ENCODE results near the gene PXDN. TPM values are rescaled to one million over a fixed set of nuclear protein-coding genes. Genes with fewer than 3 reads are reported as not detected.

Gene PXDN
- total RNA-seq, 4 donors from 2014 or later = 101 to 169 (median 134) TPM

DNA sequence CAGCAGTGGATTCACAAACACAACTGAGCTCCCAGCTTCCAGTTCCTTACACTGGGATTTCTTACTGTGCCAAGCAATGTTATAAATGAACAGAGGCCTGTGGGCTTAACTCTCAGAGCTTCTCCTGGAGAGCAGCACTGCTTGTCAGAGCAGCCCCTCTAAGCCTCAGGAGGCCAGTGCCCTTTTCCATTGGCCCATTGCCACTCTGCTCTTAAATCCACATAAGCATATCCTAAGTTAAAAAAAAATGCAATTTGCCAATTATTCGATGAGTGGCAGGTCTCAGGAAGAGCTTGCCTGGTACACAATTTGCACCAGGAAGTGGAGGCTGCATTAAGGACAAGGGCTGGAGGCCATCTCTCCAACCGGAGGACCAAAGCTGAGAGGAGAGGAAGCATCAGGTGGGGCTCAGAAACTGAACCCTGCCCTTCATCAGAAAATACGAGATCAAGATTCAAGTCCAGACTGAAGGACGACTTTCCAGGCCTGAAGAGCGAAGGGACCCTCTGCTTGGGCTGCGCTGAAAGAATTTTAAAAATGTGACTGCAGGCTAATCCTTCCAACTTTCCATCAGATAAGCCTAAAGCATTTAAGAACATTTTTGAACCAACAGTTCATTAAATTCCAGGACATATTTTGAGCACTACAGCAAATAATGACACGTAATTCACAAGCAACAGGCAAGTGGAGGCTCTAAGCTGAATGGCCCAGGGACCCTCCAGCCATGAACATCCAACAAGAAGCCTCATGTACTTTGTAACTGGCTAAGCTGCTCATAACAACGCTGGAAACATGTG, 28.4 kb upstream of the PXDN start:
- TF ChIP-seq, protein P1, sequence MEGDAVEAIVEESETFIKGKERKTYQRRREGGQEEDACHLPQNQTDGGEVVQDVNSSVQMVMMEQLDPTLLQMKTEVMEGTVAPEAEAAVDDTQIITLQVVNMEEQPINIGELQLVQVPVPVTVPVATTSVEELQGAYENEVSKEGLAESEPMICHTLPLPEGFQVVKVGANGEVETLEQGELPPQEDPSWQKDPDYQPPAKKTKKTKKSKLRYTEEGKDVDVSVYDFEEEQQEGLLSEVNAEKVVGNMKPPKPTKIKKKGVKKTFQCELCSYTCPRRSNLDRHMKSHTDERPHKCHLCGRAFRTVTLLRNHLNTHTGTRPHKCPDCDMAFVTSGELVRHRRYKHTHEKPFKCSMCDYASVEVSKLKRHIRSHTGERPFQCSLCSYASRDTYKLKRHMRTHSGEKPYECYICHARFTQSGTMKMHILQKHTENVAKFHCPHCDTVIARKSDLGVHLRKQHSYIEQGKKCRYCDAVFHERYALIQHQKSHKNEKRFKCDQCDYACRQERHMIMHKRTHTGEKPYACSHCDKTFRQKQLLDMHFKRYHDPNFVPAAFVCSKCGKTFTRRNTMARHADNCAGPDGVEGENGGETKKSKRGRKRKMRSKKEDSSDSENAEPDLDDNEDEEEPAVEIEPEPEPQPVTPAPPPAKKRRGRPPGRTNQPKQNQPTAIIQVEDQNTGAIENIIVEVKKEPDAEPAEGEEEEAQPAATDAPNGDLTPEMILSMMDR (IDR thresholded peaks at IDR 0.05; ENCODE audit: low read depth) = no peak

DNA sequence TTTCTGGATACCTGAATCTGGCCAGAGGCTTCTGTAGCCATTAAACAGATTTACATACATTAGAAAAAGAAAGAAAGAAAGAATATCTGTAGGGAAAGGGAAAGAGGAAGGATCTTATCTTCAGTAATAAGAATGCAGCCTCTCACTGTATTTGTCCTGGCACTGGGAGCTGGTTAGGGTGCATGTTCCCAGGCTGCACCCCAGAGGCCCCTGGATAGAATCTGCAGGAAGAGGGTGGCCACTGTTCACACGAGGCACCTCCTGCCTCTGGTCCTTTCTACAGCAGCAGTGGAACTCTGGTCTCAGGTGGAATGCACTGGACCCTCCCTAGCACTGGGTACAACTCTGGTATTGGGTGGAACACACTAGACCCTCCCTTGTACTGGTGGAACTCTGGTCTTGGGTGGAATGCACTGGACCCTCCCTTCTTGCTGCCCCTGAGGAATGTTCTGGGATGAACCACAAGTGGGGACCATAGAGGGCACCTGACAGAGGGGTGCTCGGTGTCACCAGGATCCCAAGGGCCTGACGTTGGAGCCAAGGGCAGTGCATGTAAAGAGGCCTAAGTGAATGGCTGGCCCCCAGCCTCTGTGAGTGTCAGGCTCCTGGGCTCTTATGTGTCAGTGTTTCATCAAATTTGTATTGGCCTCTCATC, 27.4 kb upstream of the PXDN start:
- TF ChIP-seq, protein P1 (IDR thresholded peaks at IDR 0.05; ENCODE audit: low read depth) = no peak

DNA sequence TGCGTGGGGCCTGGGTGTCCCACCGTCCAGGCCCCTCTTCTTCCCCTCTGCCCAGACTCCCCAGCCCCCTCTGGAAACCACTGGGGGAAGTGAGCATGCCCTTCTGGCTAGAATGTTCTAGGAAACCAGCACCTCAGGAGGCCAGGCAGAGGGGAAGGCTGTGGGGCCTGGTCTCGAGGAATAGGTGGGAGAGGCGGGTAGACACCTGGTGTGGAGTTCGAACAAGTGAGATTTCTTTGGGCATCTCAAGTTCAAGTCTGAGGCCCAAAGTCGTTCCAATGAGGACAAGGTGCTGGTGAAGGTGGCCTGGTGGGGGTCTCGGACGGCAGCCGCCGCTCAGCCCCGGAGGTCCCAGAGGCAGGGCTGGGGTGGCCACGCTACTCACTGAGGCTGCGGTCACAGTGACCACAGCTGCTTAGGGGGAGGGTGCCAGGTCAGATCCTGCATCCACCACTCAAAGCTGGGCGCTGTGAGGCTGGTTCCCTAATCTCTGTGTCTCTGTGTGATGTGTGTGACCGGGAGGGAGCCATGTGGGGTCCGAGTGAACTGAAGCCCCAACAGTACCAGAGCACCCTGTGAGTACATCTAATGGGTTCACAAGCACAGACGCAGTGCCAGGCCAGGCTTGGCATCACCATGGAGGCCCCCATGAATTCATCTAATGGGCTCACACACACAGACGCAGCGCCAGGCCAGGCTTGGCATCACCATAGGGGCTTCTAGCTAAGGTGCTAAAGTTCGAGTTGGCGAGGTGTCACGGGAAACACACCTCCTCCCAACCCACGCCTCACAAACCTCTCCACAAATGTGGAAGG, 26.5 kb upstream of the PXDN start:
- TF ChIP-seq, protein P1 (IDR thresholded peaks at IDR 0.05; ENCODE audit: low read depth) = no peak

DNA sequence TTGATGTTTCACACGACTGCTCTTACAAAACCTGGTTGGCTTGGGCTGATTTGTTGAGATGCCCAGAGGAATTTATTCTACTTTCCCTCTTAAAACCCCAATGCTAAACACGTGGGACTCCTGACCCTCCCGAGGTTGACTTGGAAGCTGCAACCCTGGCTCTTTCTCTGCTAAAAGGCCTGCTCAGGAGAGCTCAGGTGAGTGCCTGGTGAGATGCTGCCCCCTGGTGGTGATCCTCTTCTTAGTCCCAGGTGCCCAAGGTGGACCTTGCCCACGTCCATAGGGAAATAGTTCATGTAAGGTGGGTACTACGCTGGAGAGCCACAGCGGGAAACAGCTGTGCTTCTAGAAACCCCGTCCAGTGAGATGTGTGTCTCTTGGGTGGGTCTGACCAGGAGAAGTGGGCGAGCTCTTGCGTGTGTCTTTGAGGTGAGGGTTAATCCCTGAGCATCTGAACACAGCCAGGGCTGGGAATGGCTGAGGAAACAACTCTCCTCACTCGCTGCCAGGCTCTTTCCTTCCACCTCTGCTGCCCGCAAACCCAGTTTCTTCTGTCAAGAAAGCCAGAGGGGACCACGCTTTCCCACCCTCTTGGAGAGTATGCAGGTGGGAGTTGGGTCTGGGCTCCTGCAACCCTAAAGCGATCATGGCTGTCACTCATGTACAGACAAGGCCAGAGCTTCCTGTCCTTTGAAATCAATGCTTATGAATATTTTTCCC, 25.5 kb upstream of the PXDN start:
- TF ChIP-seq, protein P1 (IDR thresholded peaks at IDR 0.05; ENCODE audit: low read depth) = no peak

DNA sequence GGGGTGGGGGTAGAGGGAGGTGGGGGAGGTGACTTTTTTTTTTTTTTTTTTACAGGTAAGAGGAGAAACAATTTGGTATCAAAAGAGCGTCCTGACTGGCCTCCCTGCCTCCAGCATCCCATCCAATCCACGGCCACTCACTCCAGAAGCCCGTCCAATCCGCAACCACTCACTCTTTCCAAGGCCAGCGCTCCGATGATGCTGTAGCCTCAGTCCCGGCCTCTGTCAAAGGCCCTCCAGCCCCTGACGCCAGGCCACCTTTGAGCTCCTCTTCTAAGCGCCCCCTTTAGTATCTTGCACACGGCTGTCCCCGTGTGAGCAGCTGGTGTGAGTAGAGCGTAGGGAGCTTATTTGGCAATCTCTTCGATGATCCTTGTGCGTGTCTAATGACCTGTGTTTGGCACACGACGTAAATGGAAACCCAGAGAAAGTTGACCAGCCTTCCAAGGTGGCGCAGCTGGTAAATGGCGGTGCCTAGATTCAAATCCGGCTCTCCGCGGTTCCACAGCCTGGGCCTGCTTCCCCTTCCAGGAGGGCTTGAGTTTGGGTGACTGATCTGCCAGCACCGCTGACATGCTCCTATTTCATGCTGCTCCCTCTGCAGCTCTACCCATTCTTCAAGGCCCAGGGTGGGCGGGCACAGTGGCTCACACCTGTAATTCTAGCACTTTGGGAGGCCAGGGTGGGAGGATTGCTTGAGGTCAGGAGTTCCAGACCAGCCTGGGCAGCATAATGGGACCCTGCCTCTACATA, 23.8 kb upstream of the PXDN start:
- TF ChIP-seq, protein P1 (IDR thresholded peaks at IDR 0.05; ENCODE audit: low read depth) = no peak

DNA sequence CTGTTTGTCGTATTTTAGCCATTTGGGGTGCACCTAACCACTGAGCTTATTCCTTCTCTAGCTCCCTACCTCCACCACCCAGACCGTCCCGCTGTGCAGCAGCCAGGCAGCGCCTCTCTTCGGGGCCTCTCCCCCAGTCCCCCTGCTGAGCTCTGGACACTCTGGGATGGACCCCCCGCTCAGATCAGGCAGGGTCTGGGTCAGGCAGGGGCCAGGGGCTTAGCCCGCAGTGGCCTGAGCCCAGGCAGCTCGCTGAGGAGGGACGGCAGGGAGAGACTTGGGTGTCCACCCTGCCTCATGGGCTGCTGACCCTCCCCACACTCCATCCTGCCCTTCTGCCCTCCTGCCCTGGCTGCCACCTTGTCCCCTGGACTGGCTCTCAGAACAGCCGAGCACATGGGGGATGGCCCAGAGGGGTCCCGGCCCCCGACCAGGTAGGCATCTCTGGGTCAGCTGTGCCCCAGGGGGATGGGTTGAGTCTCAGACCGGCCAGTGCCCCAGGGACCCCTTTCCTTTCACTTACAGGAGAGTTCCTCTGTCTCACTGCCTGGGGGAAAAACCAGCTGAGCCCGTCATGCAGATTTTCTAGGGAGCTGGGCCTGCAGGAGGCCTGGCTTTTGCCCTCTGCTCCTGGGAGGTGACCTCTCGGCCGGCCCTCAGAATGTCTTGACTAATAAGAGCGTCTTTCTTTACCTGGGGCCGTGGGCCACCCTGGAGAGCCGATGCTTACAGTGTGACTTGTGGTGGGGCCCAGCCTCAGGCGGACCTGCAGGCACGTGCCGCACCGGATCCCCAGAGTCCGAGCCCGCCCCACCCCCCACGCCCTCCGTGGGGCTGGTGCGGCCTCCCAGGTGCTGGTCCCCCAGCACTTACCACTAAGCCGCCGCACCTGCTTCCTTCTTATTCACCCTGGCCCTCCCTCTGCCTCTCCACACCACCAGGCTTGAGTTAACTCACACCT, 22.8 kb upstream of the PXDN start:
- TF ChIP-seq, protein P1 (IDR thresholded peaks at IDR 0.05; ENCODE audit: low read depth) = no peak
